BE2C (cell line): Measurements from ENCODE around the gene CFAP73.

Experiments used
- DNase-seq: peaks from one replicate; pipeline ENCODE4 v3.0.0-alpha.2; 2020
- H3K27me3 ChIP-seq: fragments of 250-450 bp; sonication (Bioruptor Pico); 2 replicates; pipeline ENCODE4 v1.5.1; 2020; ENCODE audit warnings: mild to moderate bottlenecking
- H3K36me3 ChIP-seq: fragments of 250-450 bp; sonication (Bioruptor Pico); 2 replicates; pipeline ENCODE4 v1.5.1; 2020; ENCODE audit warnings: mild to moderate bottlenecking
- H3K4me1 ChIP-seq: fragments of 250-450 bp; sonication (Bioruptor Pico); 2 replicates; pipeline ENCODE4 v1.5.1; 2020
- H3K4me3 ChIP-seq: 2 replicates; pipeline ENCODE4 v1.5.1; 2011; ENCODE audit warnings: low read depth, low read length
- H3K9me3 ChIP-seq: fragments of 250-450 bp; sonication (Bioruptor Pico); 2 replicates; pipeline ENCODE4 v1.5.1; 2020
- CTCF ChIP-seq: IDR thresholded peaks from 2 replicates; pipeline ENCODE4 v1.5.1; 2012; ENCODE audit warnings: mild to moderate bottlenecking, low read depth, low read length

The CFAP73 gene

GRCh38 chr12:113104953-113105510 is 44.5 kb upstream of the CFAP73 start:
- TF ChIP-seq CTCF: no peak
- no peak for DNase-seq
- no peaks in the 10 kb centered on the region for H3K4me1 ChIP-seq
- no peak overlapping the region for H3K4me3 ChIP-seq
- no peaks in the 10 kb centered on the region for H3K27me3 ChIP-seq
- no peaks in the 10 kb centered on the region for H3K9me3 ChIP-seq
- no peaks in the 10 kb centered on the region for H3K36me3 ChIP-seq

GRCh38 chr12:113105606-113106271 is 43.8 kb upstream of the CFAP73 start:
- no peak for TF ChIP-seq CTCF
- DNase-seq: no peak
- no peaks in the 10 kb centered on the region for H3K4me1 ChIP-seq

GRCh38 chr12:113106361-113106760 is 43.2 kb upstream of the CFAP73 start:
- no peaks in the 10 kb centered on the region for H3K9me3 ChIP-seq
- H3K4me3 ChIP-seq: no peak overlapping the region
- no peak for TF ChIP-seq CTCF
- H3K27me3 ChIP-seq: no peaks in the 10 kb centered on the region
- DNase-seq: no peak
- no peaks in the 10 kb centered on the region for H3K4me1 ChIP-seq
- H3K36me3 ChIP-seq: no peaks in the 10 kb centered on the region

More at GRCh38 chr12:113105606-113106271, 43.8 kb upstream of the CFAP73 start:
- no peak overlapping the region for H3K4me3 ChIP-seq
- H3K36me3 ChIP-seq: no peaks in the 10 kb centered on the region
- no peaks in the 10 kb centered on the region for H3K27me3 ChIP-seq
- H3K9me3 ChIP-seq: no peaks in the 10 kb centered on the region

DNA sequence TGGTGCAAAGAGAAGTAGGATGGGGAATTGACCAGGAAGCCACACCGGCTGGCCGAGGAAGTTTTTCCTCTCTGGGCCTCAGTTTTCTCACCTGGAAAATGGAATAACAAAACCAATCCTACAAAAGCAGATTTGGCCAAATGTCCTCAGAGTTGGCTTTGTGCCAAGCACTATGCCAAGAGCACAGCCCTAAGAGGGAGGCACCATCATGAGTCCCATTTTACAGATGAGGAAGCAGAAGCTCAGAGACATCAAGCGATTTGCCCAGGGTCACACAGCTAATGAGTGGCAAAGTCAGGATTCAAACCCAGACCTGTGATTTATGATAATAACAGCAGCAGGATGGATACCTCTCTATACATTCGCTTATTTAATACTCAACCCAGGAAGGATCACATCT is 41.2 kb upstream of the CFAP73 start:
- Histone ChIP-seq H3K4me1 (no peaks in the 10 kb centered on the region), H3K36me3 (no peaks in the 10 kb centered on the region)

DNA sequence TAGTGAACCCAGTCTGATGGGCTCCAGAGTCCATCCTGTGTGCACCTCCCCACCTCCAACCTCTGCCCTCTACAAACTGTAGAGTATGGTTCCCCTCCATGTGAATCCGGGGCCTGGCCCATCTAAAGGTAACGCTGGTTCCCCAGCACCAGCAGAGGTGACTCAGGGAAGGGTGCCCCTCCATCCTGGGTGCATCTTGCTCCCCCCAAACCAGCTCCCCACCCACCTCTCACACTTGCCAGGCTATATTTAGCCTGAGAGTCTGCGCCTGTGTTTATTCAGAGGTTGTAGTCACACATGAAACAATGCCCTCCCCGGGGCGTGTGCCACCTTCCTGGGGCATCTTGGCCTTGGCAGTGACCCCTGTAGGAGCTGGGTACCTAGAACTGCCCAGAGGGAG is 40.2 kb upstream of the CFAP73 start:
- no peak for DNase-seq
- Histone ChIP-seq H3K27me3 (no peaks in the 10 kb centered on the region), H3K36me3 (no peaks in the 10 kb centered on the region), H3K4me1 (no peaks in the 10 kb centered on the region), H3K9me3 (no peaks in the 10 kb centered on the region), H3K4me3 (no peak overlapping the region)
- TF ChIP-seq CTCF: no peak

More for the DNA sequence above, 41.2 kb upstream of the CFAP73 start:
- Histone ChIP-seq H3K4me3 (no peak overlapping the region), H3K27me3 (no peaks in the 10 kb centered on the region), H3K9me3 (no peaks in the 10 kb centered on the region)
- no peak for DNase-seq
- no peak for TF ChIP-seq CTCF

GRCh38 chr12:113109872-113110599 is 39.5 kb upstream of the CFAP73 start:
- no peak for TF ChIP-seq CTCF
- no peaks in the 10 kb centered on the region for H3K27me3 ChIP-seq
- DNase-seq: no peak
- H3K36me3 ChIP-seq: no peaks in the 10 kb centered on the region
- H3K4me3 ChIP-seq: no peak overlapping the region
- H3K9me3 ChIP-seq: no peaks in the 10 kb centered on the region
- H3K4me1 ChIP-seq: no peaks in the 10 kb centered on the region
